IPS-NIHi7 (cell line): ENCODE results near the gene VWC2.
"Not testable (repeated sequence)": the region's sequence is repeated elsewhere in the genome, so short reads cannot be mapped to it uniquely, and the experiment has no call there.

Experiments used
- DNase-seq: peaks from one replicate; pipeline ENCODE4 v3.0.0; 2012; ENCODE audit warnings: mixed read lengths; ENCODE audit errors: extremely low spot score

VWC2 gene

GRCh38 chr7:49850921-49851613 is 77.6 kb downstream of the VWC2 start:
- DNase-seq: no peak

GRCh38 chr7:49851614-49851934 is 78.1 kb downstream of the VWC2 start:
- DNase-seq: not testable (repeated sequence)

GRCh38 chr7:49852619-49853462 is 79.4 kb downstream of the VWC2 start:
- DNase-seq: peak; percentile 76

- DNase-seq: no peak
Measured at GRCh38 chr7:49855281-49855980, 82.0 kb downstream of the VWC2 start.

- no peak for DNase-seq
Measured at GRCh38 chr7:49860293-49860692, 86.9 kb downstream of the VWC2 start.

- no peak for DNase-seq
Measured at GRCh38 chr7:49866076-49866735, 92.8 kb downstream of the VWC2 start.

- no peak for DNase-seq
Measured at GRCh38 chr7:49866910-49867309, 93.5 kb downstream of the VWC2 start.

- DNase-seq: no peak
Measured at GRCh38 chr7:49873420-49873819, 100.0 kb downstream of the VWC2 start.

- no peak for DNase-seq
Measured at GRCh38 chr7:49875336-49875735, 101.9 kb downstream of the VWC2 start.

GRCh38 chr7:49876202-49876601 is 102.8 kb downstream of the VWC2 start:
- DNase-seq: no peak

GRCh38 chr7:49878089-49878488 is 104.7 kb downstream of the VWC2 start:
- no peak for DNase-seq

GRCh38 chr7:49878627-49879026 is 105.2 kb downstream of the VWC2 start:
- DNase-seq: no peak

GRCh38 chr7:49883933-49884332 is 110.5 kb downstream of the VWC2 start:
- DNase-seq: no peak

- no peak for DNase-seq
Measured at GRCh38 chr7:49885593-49886285, 112.3 kb downstream of the VWC2 start.

- no peak for DNase-seq
Measured at GRCh38 chr7:49892481-49892880, 119.0 kb downstream of the VWC2 start.

- DNase-seq: no peak
Measured at GRCh38 chr7:49893131-49893530, 119.7 kb downstream of the VWC2 start.

- no peak for DNase-seq
Measured at GRCh38 chr7:49894543-49894942, 121.1 kb downstream of the VWC2 start.

GRCh38 chr7:49911909-49912308 is 138.5 kb downstream of the VWC2 start:
- no peak for DNase-seq

GRCh38 chr7:49926720-49927119 is 153.3 kb downstream of the VWC2 start:
- no peak for DNase-seq

- no peak for DNase-seq
Measured at GRCh38 chr7:49927631-49928030, 154.2 kb downstream of the VWC2 start.

- DNase-seq: no peak
Measured at GRCh38 chr7:49928787-49929186, 155.3 kb downstream of the VWC2 start.

GRCh38 chr7:49931627-49932026 is 158.2 kb downstream of the VWC2 start:
- no peak for DNase-seq
